Measurements from ENCODE around the gene LRRC28. TPM values are rescaled to one million over a fixed set of nuclear protein-coding genes. Genes with fewer than 3 reads are reported as not detected.

The LRRC28 gene
- total RNA-seq, 1 experiment from 2014 or later = 39.3 TPM

- Histone ChIP-seq H3K4me3 (ENCODE audit: low read depth in 2 of 2, low read length in 2 of 2) (no peak overlapping the region), H3K36me3 (ENCODE audit: control insufficient read depth, insufficient read depth, low read length) (peaks cover 3% of the 10 kb centered on the region; the same call in 1 of the 2 replicates), H3K4me1 (ENCODE audit: control insufficient read depth, insufficient read depth, low read length) (no peaks in the 10 kb centered on the region), H3K27ac (ENCODE audit: low read length) (no peak overlapping the region), H3K9me3 (ENCODE audit: control insufficient read depth, insufficient read depth, low read depth, low read length) (no peaks in the 10 kb centered on the region), H3K27me3 (ENCODE audit: control insufficient read depth, insufficient read depth, low read length) (no peaks in the 10 kb centered on the region)
- ChIA-PET POLR2A (no interaction called here), CTCF (no interaction called here)
- no peak for TF ChIP-seq SIN3A (IDR thresholded peaks at IDR 0.05; ENCODE audit: borderline replicate concordance, insufficient read depth, low read depth, low read length)
- no peak for TF ChIP-seq CTCF (IDR thresholded peaks at IDR 0.05)
- BruUV-seq (replicated peaks) = no TSS peak
- DNase-seq (ENCODE audit: low read depth, low spot score) (no peak), ATAC-seq (no peak)
- in situ Hi-C loops (cut with HindIII; ENCODE audit: low pct_unique_long_range_greater_than_20kb, low sequenced_read_pairs) (no loop called here), intact Hi-C loops (cut with micrococcal nuclease; ENCODE audit: unreplicated experiment) (no loop called here)
Measured at GRCh38 chr15:99359769-99360168, 108.5 kb downstream of the LRRC28 start.

- intact Hi-C loops (cut with micrococcal nuclease; ENCODE audit: unreplicated experiment) = no loop called here
- in situ Hi-C loops (cut with HindIII; ENCODE audit: low pct_unique_long_range_greater_than_20kb, low sequenced_read_pairs) = no loop called here
- TF ChIP-seq TCF7L2 (IDR thresholded peaks at IDR 0.05; ENCODE audit: low read depth, low read length) (no peak), CTCF (IDR thresholded peaks at IDR 0.05) (peak; percentile 75)
- no peaks in the 10 kb centered on the region; the same call in 1 of the 2 replicates for H3K9me3 ChIP-seq (ENCODE audit: control insufficient read depth, insufficient read depth, low read depth, low read length)
- no TSS peak for BruUV-seq (replicated peaks)
- H3K4me1 ChIP-seq (ENCODE audit: control insufficient read depth, insufficient read depth, low read length) = no peaks in the 10 kb centered on the region
- DNase-seq (ENCODE audit: low read depth, low spot score) (no peak), ATAC-seq (no peak)
- CTCF ChIA-PET = interaction anchor here (0.6 kb wide), 1 partner anchor 244 kb away, joined by 6 read pairs; no protein-coding TSS in a partner anchor
- POLR2A ChIA-PET = no interaction called here
- no peak overlapping the region for H3K4me3 ChIP-seq (ENCODE audit: low read depth in 2 of 2, low read length in 2 of 2)
- H3K27me3 ChIP-seq (ENCODE audit: control insufficient read depth, insufficient read depth, low read length) = no peaks in the 10 kb centered on the region
- peaks cover 3% of the 10 kb centered on the region; the same call in 1 of the 2 replicates for H3K36me3 ChIP-seq (ENCODE audit: control insufficient read depth, insufficient read depth, low read length)
- no peak overlapping the region for H3K27ac ChIP-seq (ENCODE audit: low read length)
Measured at GRCh38 chr15:99361545-99362185, 110.4 kb downstream of the LRRC28 start.

- in situ Hi-C loops (cut with HindIII; ENCODE audit: low pct_unique_long_range_greater_than_20kb, low sequenced_read_pairs) = no loop called here
- H3K9me3 ChIP-seq (ENCODE audit: control insufficient read depth, insufficient read depth, low read depth, low read length) = peaks cover 4% of the 10 kb centered on the region; the same call in 1 of the 2 replicates
- TF ChIP-seq TCF7L2 (IDR thresholded peaks at IDR 0.05; ENCODE audit: low read depth, low read length) (no peak), CTCF (IDR thresholded peaks at IDR 0.05) (no peak), REST (IDR thresholded peaks at IDR 0.05; ENCODE audit: insufficient read depth in 1 of 2, low read depth in 2 of 2, low read length in 1 of 2) (no peak), SIN3A (IDR thresholded peaks at IDR 0.05; ENCODE audit: borderline replicate concordance, insufficient read depth, low read depth, low read length) (no peak), POLR2AphosphoS5 (IDR thresholded peaks at IDR 0.05; ENCODE audit: low read depth, low read length) (no peak)
- ATAC-seq (no peak), DNase-seq (ENCODE audit: low read depth, low spot score) (no peak)
- CTCF ChIA-PET = no interaction called here
- no peaks in the 10 kb centered on the region for H3K4me1 ChIP-seq (ENCODE audit: control insufficient read depth, insufficient read depth, low read length)
- H3K27ac ChIP-seq (ENCODE audit: low read length) = no peak overlapping the region
- intact Hi-C loops (cut with micrococcal nuclease; ENCODE audit: unreplicated experiment) = no loop called here
- peaks cover 3% of the 10 kb centered on the region; the same call in 1 of the 2 replicates for H3K36me3 ChIP-seq (ENCODE audit: control insufficient read depth, insufficient read depth, low read length)
- POLR2A ChIA-PET = no interaction called here
- no peak overlapping the region for H3K4me3 ChIP-seq (ENCODE audit: low read depth in 2 of 2, low read length in 2 of 2)
- BruUV-seq (replicated peaks) = no TSS peak
- H3K27me3 ChIP-seq (ENCODE audit: control insufficient read depth, insufficient read depth, low read length) = no peaks in the 10 kb centered on the region
Measured at GRCh38 chr15:99365242-99365641, 114.0 kb downstream of the LRRC28 start.
